ENCODE results near the gene DENND2C.
A peak's percentile ranks its signal among the peaks of the same experiment; 100 is the strongest.

- TF ChIP-seq ZSCAN30 (CRISPR knock-in tag; IDR thresholded peaks at IDR 0.05) (no peak), JUNB (CRISPR knock-in tag; IDR thresholded peaks at IDR 0.05; ENCODE audit: borderline replicate concordance) (no peak), ZXDC (CRISPR knock-in tag; IDR thresholded peaks at IDR 0.05) (no peak), POLR2A (IDR thresholded peaks at IDR 0.05; ENCODE audit: insufficient read depth in 1 of 2, low read depth in 2 of 2, low read length in 2 of 2) (peak in 1 of 2 experiments; percentile 34; a peak in 1 of 4 replicates), CTCF (CRISPR knock-in tag; IDR thresholded peaks at IDR 0.05) (peak; percentile 23; the same call in 1 of the 2 replicates), E2F2 (CRISPR knock-in tag; IDR thresholded peaks at IDR 0.05; ENCODE audit: borderline replicate concordance) (no peak; the same call in 1 of the 2 replicates), BRCA1 (CRISPR knock-in tag; IDR thresholded peaks at IDR 0.05) (no peak), PTBP1 (IDR thresholded peaks at IDR 0.05; ENCODE audit: low read depth, low read length, poor library complexity, severe bottlenecking) (no peak), CEBPB (IDR thresholded peaks at IDR 0.05; ENCODE audit: borderline replicate concordance, low read depth, low read length) (no peak)
These were observed 498 bp upstream of the DENND2C start for GRCh38 chr1:114670083-114671010.
